HTR-8/SVneo (cell line): Measurements from ENCODE around the gene ARPP21.

Experiments used
- DNase-seq: peaks from one replicate; pipeline ENCODE4 v3.0.0; 2011; ENCODE audit warnings: low spot score, mixed read lengths; ENCODE audit not compliant: insufficient read length
- FAIRE-seq: peaks from 2 replicates; lab custom pipeline; 2011; peaks lifted over from hg19 to GRCh38; lab: Jason Lieb, UNC

Gene ARPP21

GRCh38 chr3:35640190-35641165, 1.2 kb downstream of the ARPP21 start:
- DNase-seq = no peak
- FAIRE-seq = no peak

GRCh38 chr3:35641331-35641730, 2.0 kb downstream of the ARPP21 start:
- no peak for FAIRE-seq
- DNase-seq = no peak

GRCh38 chr3:35641920-35642527, 2.7 kb downstream of the ARPP21 start:
- DNase-seq (no peak), FAIRE-seq (no peak)

- FAIRE-seq (no peak), DNase-seq (no peak)
Observed at GRCh38 chr3:35643495-35643894, 4.2 kb downstream of the ARPP21 start.

DNA sequence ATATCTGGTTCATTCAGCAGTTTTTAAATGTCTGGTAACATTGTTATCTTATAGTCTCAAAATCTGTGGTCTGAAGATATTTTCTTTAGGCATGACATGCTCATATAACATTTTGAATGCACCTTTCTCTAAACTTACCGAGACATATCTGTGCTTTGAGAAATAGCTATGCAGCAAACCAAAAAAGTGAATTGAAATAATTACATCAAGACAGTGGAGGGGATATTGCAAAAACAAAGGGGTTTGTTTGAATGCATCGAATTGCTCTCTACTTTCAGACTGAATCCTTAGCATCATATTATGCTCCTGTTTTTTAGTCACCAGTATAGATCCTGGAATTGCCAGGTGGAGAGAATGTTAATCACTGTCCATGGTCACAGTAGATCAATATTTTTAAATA, 5.1 kb downstream of the ARPP21 start:
- FAIRE-seq (no peak), DNase-seq (no peak)

GRCh38 chr3:35645189-35645588, 5.9 kb downstream of the ARPP21 start:
- DNase-seq (no peak), FAIRE-seq (no peak)

- no peak for FAIRE-seq
Observed at GRCh38 chr3:35646081-35646480, 6.8 kb downstream of the ARPP21 start.

GRCh38 chr3:35647461-35647860, 8.1 kb downstream of the ARPP21 start:
- FAIRE-seq (no peak), DNase-seq (no peak)

More at GRCh38 chr3:35646081-35646480, 6.8 kb downstream of the ARPP21 start:
- no peak for DNase-seq

DNA sequence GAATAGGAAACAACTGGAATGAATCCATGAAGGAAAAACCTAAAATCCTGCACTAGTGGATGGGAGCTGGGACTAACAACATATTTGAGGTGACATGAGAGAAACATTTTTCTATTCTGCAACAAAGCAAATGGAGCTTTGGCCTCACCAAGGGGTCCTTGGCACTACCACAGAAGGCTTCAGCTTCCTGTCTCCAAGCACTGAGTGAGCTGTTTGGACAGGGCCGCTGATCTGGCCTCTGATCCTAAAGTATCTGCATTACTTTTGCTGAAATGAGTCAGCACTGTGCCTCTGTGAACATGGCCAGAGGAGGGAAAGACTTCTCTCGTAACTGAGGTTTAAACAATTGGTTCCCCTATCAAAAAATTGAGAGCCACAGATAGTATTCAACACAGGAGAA, 9.0 kb downstream of the ARPP21 start:
- DNase-seq (no peak), FAIRE-seq (no peak)

- DNase-seq (no peak), FAIRE-seq (no peak)
Observed at GRCh38 chr3:35649405-35649804, 10.1 kb downstream of the ARPP21 start.

DNA sequence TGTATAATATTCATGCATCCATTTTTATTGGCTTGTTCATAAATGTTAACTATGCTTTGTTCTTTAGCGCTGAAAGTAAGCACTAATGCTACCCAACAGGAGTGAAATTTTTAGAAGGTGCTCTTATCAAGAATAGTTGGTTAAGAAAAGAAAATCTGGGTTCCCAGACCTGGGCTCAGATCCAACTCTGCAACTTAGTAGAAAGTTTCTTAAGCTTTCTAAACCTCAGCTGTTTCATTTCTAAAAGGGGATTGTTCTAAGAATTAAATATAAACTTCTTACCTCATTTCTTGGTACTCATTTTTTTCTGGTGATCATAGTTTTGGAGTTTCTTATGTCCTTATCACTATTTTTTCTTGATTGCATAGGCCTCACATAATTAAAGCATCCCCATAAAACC, 12.1 kb downstream of the ARPP21 start:
- no peak for DNase-seq
- no peak for FAIRE-seq

- DNase-seq (no peak), FAIRE-seq (no peak)
Observed at GRCh38 chr3:35651851-35652250, 12.5 kb downstream of the ARPP21 start.

DNA sequence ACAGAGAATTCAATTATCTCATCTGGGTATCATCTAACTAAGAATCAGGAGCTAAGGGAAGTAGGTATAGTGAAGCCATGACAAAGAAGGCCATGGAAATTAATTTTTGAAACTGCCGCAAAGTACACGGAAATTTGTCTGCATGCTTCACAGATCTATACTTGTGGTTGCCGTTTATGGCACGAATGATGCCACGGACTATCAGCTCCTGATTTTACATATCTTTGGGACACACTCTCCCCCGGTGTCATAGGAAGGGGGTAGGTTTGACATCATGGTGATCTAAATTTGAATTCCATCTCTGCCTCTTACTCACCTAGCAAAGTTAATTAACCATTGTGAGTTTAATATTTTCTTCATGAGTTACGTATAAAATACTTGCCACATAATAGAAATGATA, 14.0 kb downstream of the ARPP21 start:
- no peak for FAIRE-seq
- no peak for DNase-seq

DNA sequence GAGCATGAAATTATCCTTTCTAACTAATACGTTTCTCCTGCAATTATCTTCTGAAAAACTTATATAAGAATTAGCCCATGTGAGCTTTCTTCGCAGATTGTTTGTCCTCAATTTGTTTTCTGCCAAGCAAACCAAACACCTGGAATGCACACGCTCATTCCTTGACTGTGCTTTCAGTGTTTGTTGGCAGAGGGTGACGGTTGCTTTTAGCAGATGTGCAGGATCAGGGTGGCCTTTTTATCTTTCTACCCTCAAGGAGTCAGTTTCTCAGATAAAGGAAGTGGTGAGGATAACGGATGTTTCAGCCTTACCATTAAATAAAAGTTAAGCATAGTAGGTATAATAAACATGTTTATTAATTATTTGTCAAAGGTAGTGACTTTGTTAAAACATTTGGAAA, 15.2 kb downstream of the ARPP21 start:
- DNase-seq (no peak), FAIRE-seq (no peak)

GRCh38 chr3:35658686-35659085, 19.4 kb downstream of the ARPP21 start:
- FAIRE-seq (no peak), DNase-seq (no peak)

DNA sequence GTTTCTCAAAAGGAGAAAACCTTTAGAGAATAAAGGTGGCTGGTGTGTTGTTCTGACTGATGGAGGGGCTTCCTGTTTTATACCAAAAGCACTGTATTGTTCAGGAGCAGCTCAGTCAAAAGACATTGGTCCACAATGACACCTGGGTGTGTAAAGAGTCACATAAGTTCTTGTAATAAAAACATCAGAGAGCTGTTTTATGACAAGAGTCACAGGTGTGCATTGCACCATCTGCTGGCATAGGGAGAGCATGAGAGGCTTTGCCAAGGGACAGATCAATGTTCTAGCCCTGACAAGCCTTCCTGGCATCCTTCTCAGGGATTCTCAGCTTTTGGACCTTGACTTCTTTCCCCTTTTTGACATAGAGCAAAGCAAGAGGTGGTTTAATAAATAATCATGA, 20.4 kb downstream of the ARPP21 start:
- no peak for FAIRE-seq
- DNase-seq = no peak

GRCh38 chr3:35663471-35663870, 24.1 kb downstream of the ARPP21 start:
- FAIRE-seq = no peak

GRCh38 chr3:35664460-35664919, 25.2 kb downstream of the ARPP21 start:
- DNase-seq (no peak), FAIRE-seq (no peak)

More at GRCh38 chr3:35663471-35663870, 24.1 kb downstream of the ARPP21 start:
- no peak for DNase-seq

DNA sequence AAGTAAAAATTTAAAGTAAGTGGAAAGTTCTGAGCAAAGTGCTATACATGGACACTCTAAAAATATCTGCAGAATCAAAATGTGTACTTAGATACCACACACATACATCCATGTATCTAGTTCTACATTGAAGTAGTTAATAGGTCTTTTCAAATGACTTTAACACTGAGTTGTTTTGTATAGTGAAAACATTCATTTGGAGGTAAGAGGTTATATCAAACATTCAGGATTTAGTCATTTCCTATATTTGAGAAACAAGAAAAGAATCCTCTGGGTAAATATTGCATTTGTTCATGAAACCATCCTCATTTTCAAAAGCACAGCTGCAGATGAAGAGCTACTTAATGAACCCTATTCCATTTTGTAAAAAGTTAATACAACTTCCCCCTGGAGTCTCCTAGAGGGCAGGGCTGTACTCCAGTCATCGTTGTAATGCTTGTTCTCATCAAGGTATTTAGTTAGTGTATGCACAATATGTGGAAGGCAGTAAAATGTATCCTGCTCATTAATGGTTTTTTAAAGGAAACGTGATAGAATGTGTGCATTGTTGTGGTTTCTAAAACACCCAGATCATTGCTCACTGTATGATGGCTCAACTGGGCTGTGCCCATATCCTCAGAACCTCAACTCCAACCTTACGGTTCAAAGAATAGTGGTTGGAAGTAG, 26.2 kb downstream of the ARPP21 start:
- no peak for DNase-seq
- FAIRE-seq = no peak

DNA sequence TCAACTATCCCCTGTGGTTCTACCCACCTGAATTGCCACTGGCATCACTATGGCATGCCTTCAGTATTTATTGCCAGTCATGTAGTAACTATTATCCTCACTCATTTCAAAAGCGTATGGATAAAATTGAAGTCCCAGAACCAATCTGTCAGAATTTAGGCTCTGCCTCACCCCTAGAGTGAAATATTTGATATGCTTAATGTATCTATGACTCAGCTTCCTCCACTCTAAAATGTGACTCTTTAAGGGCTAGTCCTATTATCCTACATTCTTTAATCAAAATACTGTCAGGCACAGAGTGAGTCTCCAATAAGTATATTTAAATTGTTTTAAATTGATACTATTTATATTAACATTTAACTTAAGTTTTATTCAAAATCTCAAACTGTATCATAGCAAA, 27.6 kb downstream of the ARPP21 start:
- FAIRE-seq (no peak), DNase-seq (no peak)

DNA sequence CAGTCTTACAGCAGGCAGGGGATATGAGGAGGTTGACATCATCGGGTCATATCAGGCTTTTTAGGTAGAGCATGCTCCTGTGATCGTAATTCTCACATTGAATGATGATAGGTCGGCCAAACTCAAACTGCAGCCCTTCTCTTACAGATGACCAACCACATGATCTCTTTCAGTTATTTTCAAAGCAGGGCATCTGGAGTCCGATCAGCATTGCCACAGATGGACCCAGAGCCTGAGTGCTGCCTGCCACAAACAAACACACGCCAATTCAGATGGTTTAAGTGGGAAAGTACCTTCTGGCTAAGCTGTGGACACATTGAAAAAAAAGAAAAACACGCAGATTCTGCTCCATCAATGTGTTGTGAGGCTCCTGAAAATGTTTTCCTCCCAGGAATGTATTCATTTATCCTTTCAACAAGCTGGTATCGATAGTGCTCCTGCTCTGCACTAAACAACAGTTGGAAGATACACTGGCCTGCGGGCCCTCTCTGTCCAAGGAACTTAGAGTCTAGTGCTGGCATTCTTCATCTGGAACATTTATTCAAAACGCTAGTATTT, 31.2 kb downstream of the ARPP21 start:
- no peak for DNase-seq
- FAIRE-seq = no peak
